ENCODE measurements around the gene SLX4IP.

Gene SLX4IP

GRCh38 chr20:10649080-10649796 is 214.1 kb downstream of the SLX4IP start:
- no peak for DNase-seq (ENCODE audit: low spot score)

DNA sequence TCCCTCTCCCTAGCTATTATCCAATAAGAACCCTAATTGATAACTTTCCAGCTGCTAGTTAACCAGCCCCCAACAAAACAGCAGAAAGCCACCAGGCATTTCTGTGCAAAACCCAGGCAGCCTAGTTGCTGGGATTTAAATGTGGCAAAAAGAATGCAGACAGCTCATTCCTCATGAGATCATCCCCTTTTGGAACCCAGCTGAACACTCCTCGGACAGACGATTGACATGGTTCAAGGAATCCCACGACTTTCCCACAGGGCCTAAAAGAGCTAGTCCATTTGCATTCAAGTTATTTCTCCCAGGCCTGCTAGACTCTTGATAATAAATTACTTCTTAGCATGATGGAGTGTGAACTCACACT is 214.7 kb downstream of the SLX4IP start:
- DNase-seq (ENCODE audit: low spot score), result no peak

GRCh38 chr20:10651227-10651990 is 216.3 kb downstream of the SLX4IP start:
- DNase-seq (ENCODE audit: low spot score), result no peak

GRCh38 chr20:10652185-10652584 is 217.1 kb downstream of the SLX4IP start:
- no peak for DNase-seq (ENCODE audit: low spot score)

GRCh38 chr20:10652660-10653261 is 217.7 kb downstream of the SLX4IP start:
- no peak for DNase-seq (ENCODE audit: low spot score)

- no peak for DNase-seq (ENCODE audit: low spot score)
Measured at GRCh38 chr20:10653599-10654249, 218.6 kb downstream of the SLX4IP start.

DNA sequence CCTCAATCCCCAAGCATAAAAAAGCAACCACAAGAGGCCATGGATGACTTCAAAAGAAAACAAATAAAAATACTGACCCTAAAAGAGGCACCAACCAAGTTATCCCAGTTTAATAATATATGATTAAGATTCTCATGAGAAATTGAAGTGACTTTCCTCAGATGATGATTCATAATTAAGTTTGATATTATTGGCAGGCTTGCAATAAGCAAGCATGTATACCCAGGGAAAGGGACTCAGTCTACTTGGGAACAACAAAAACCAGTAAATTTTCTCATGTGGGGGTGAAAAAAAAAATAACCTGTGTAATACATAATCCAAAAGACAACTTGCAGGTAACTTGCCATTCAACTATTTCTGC is 219.1 kb downstream of the SLX4IP start:
- no peak for DNase-seq (ENCODE audit: low spot score)

- no peak for DNase-seq (ENCODE audit: low spot score)
Measured at GRCh38 chr20:10654630-10655029, 219.5 kb downstream of the SLX4IP start.

GRCh38 chr20:10655720-10656669 is 220.9 kb downstream of the SLX4IP start:
- no peak for DNase-seq (ENCODE audit: low spot score)

DNA sequence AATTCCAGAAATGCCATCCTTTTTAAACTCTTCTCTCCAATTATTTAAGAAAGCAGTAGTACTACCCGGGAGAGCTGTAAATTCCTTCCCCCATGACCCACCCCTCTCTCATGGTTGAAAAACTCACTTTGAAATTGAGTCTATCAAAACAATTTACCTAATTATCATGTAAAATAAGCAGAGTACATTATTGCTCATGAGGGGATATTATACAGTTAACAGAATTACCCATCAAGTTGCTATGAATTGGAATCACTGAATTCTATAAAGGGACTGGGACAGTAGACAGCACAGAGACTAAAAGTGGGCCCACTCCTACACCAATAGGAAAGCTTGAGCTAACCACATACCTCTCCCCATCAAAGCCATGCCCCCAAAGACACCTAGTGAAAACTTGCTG is 222.3 kb downstream of the SLX4IP start:
- no peak for DNase-seq (ENCODE audit: low spot score)

GRCh38 chr20:10658051-10658823 is 223.1 kb downstream of the SLX4IP start:
- DNase-seq (ENCODE audit: low spot score), result no peak

GRCh38 chr20:10658876-10659632 is 223.9 kb downstream of the SLX4IP start:
- DNase-seq (ENCODE audit: low spot score), result no peak

DNA sequence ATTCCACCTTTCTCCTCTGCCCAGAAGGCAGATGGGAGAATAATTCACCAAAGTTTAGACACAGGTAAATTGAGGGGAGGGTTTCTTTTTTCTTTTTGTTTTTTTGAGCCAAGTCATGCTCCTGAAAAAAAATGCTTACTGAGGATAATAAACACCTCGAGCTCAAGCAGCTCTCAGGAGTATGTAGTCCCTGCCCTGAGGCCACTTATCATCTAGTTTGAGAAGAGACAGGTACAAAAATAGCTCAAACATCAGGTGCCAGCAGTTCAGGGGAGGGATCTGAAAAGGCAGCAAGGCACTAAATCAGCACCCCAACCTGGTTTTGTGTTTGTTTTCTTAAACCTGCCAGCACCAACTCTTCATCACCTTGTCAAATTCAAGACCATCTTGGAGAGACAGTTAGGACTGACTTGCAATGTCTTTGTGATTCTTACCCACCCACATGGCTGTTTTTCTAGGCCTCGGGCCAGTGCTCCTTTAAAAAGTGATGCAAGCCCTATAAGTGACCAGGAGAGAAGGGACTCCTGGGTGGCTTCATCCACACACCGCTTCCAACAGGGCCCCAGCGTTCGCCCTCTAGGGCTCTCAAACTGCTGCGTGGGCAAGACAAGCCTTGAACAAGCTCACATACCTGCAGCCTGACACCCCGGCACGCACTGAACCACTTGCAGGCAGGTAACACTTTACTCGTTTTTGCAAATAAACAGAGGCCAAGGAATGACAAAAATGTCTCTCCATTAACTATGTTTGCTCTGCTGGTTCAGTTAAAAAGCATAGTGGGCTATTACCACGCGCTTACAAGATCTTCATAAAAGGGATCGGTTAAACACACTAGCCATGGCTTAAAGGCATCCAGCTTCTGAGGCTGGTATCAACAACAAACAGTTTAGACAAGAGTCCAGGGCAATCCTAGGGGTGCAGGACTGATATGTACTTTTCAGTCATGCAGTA is 224.8 kb downstream of the SLX4IP start:
- no peak for DNase-seq (ENCODE audit: low spot score)

- DNase-seq (ENCODE audit: low spot score), result no peak
Measured at GRCh38 chr20:10660661-10661060, 225.6 kb downstream of the SLX4IP start.

DNA sequence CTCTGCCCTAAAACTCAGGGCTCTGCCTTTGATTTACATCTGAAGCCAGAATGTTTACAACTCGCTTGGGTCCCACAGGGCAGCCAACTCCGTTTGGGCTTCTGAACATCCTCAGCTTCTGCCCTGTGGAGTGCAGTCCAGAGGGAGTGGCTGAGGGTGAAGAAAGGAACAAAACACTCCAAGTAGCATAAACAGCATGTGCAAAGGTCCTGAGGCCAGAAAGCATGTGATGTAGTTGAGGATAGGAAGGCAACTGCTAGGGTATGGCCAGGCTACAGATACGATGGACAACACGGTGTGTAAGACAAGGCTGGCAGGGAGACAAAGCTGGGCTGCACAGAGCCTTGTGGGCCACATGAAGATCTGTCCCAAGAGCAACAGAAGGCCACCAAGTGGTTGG is 226.2 kb downstream of the SLX4IP start:
- no peak for DNase-seq (ENCODE audit: low spot score)

- no peak for DNase-seq (ENCODE audit: low spot score)
Measured at GRCh38 chr20:10662151-10662550, 227.0 kb downstream of the SLX4IP start.

DNA sequence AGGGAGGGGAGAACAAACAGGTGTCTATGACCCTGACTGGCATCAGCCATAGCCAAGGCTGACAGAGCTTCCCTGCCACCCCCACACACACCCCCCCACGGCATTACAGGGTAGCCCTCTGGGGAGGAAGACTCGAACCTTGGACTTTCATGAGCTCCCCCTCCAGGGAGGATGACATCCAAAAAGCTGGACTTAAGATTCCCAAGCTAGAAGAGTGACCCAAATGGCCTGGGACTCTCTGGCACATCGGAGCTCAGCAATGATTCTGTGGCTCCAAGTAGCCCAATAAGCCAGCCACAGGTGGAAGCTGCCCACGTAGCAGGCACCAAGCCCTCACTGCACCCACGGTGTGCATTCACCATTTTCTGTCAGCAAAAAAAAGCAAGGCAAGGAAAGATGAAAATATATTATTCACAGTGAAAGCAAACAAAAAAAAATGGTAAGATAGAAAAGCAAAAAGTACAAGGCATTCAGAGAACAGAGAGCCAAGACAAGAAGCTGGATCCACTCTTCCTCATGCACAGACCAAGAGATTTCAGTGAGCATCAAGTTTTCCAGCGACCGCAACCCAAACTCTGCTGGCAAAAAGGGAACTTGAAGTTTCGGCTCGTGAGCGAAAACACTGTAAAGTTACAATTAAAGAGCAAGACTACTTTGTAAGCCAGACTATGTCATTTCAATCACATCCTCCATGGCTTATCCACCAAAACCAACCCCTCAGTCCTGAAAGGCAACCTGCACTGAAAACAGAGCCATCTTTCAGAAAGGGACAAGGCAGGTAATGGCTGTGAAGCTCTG is 227.8 kb downstream of the SLX4IP start:
- DNase-seq (ENCODE audit: low spot score), result no peak

DNA sequence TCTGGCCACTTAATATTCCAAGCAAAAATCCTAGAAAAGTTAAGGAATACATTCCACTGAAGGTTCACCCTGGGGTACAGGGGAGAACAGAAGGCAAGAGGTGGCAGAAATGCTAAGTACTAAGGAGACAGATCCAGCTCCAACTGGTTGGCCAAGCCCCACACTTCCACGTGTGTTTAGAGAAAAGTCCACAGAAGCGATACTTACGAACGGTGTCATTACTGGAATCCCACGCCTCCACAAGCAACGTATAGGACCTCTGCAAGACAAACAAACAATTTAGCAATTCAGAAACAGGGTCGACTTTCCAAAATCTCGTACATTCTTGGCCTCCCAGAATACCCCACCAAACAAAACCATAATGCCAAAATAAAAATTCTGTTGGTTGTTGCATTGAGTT is 228.7 kb downstream of the SLX4IP start:
- DNase-seq (ENCODE audit: low spot score), result no peak
